Skin of body (tissue), 2 donors: Measurements from ENCODE around the gene KLHDC2. TPM values are rescaled to one million over a fixed set of nuclear protein-coding genes. Genes with fewer than 3 reads are reported as not detected.
"Not testable (repeated sequence)": the region's sequence is repeated elsewhere in the genome, so short reads cannot be mapped to it uniquely, and the experiment has no call there.

Source experiments
- DNase-seq: peaks from one replicate; lab custom pipeline; 2025; lab: John Stamatoyannopoulos, UW
- total RNA-seq: library from RNA; depleted of rRNA; stranded (reverse); fragments of >200 nt; gene quantifications from one replicate; pipeline ENCODE4 v1.2.3, GENCODE V29; 2014

The KLHDC2 gene
- total RNA-seq: 85.1 TPM

- peak; percentile 81 for DNase-seq
These were observed at the start of gene KLHDC2 for GRCh38 chr14:49767571-49768300. Gene KLHDC2, plus strand, starts transcription at chr14:49768153. Its CDS starts 316 bp downstream, at chr14:49768469.

GRCh38 chr14:49720744-49721143 lies 47.2 kb upstream of the KLHDC2 start:
- no peak for DNase-seq

- DNase-seq: not testable (repeated sequence)
These were observed 46.1 kb upstream of the KLHDC2 start for GRCh38 chr14:49721733-49722435.

- no peak for DNase-seq
These were observed 40.8 kb upstream of the KLHDC2 start for GRCh38 chr14:49727171-49727570.

GRCh38 chr14:49732896-49733295 lies 35.1 kb upstream of the KLHDC2 start:
- DNase-seq: no peak

- no peak for DNase-seq
These were observed 34.1 kb upstream of the KLHDC2 start for GRCh38 chr14:49733836-49734235.

- DNase-seq: not testable (repeated sequence)
These were observed 32.3 kb upstream of the KLHDC2 start for GRCh38 chr14:49735669-49736068.

GRCh38 chr14:49745191-49745590 lies 22.8 kb upstream of the KLHDC2 start:
- no peak for DNase-seq

- not testable (repeated sequence) for DNase-seq
These were observed 21.5 kb upstream of the KLHDC2 start for GRCh38 chr14:49746476-49746875.

- no peak for DNase-seq
These were observed 13.3 kb upstream of the KLHDC2 start for GRCh38 chr14:49754570-49755097.

GRCh38 chr14:49755378-49755777 lies 12.6 kb upstream of the KLHDC2 start:
- no peak for DNase-seq

- DNase-seq: no peak
These were observed 6.0 kb upstream of the KLHDC2 start for GRCh38 chr14:49761839-49762551.

- DNase-seq: no peak
These were observed 1.1 kb upstream of the KLHDC2 start for GRCh38 chr14:49766839-49767238.

- peak; percentile 81 for DNase-seq
These were observed 733 bp upstream of the KLHDC2 start for GRCh38 chr14:49767270-49767570.

- peak; percentile 5 for DNase-seq
These were observed 558 bp downstream of the KLHDC2 start for GRCh38 chr14:49768301-49769121.

GRCh38 chr14:49769171-49769570 lies 1.2 kb downstream of the KLHDC2 start:
- no peak for DNase-seq

- no peak for DNase-seq
These were observed 1.7 kb downstream of the KLHDC2 start for GRCh38 chr14:49769581-49770211.

GRCh38 chr14:49770212-49770817 lies 2.4 kb downstream of the KLHDC2 start:
- DNase-seq: no peak

GRCh38 chr14:49771691-49772090 lies 3.7 kb downstream of the KLHDC2 start:
- not testable (repeated sequence) for DNase-seq

GRCh38 chr14:49774106-49774505 lies 6.2 kb downstream of the KLHDC2 start:
- no peak for DNase-seq
